CD4-positive, alpha-beta T cell treated with Interleukin-4 for 1 hour (primary cell): ENCODE measurements around the gene CEACAM21.

Experiments
- DNase-seq, 2 donors: peaks; one replicate each; pipeline ENCODE4 v3.0.0-alpha.2; 2020 to 2022

CEACAM21 gene

GRCh38 chr19:41587101-41587837 lies 11.3 kb downstream of the CEACAM21 start:
- DNase-seq, result no peak

- no peak for DNase-seq
These were observed 11.9 kb downstream of the CEACAM21 start for GRCh38 chr19:41587838-41588210.

- no peak for DNase-seq
These were observed 12.7 kb downstream of the CEACAM21 start for GRCh38 chr19:41588497-41589209.

GRCh38 chr19:41589371-41589770 lies 13.4 kb downstream of the CEACAM21 start:
- DNase-seq, result no peak

GRCh38 chr19:41590936-41591335 lies 15.0 kb downstream of the CEACAM21 start:
- no peak for DNase-seq

- no peak for DNase-seq
These were observed 16.1 kb downstream of the CEACAM21 start for GRCh38 chr19:41591951-41592562.

GRCh38 chr19:41595258-41595889 lies 19.4 kb downstream of the CEACAM21 start:
- DNase-seq, result peak; percentile 76 to 85

GRCh38 chr19:41595890-41596280 lies 19.9 kb downstream of the CEACAM21 start:
- DNase-seq, result no peak

- peak; percentile 81 to 82 for DNase-seq
These were observed 21.7 kb downstream of the CEACAM21 start for GRCh38 chr19:41597600-41598041.

GRCh38 chr19:41599175-41599966 lies 23.4 kb downstream of the CEACAM21 start:
- no peak for DNase-seq

- no peak for DNase-seq
These were observed 25.8 kb downstream of the CEACAM21 start for GRCh38 chr19:41601771-41602170.

- no peak for DNase-seq
These were observed 28.9 kb downstream of the CEACAM21 start for GRCh38 chr19:41604831-41605230.

GRCh38 chr19:41606215-41606837 lies 30.4 kb downstream of the CEACAM21 start:
- no peak for DNase-seq

- no peak for DNase-seq
These were observed 31.7 kb downstream of the CEACAM21 start for GRCh38 chr19:41607668-41608067.

- no peak for DNase-seq
These were observed 34.8 kb downstream of the CEACAM21 start for GRCh38 chr19:41610789-41611188.

- DNase-seq, result no peak
These were observed 36.5 kb downstream of the CEACAM21 start for GRCh38 chr19:41612483-41612882.

- DNase-seq, result no peak
These were observed 39.2 kb downstream of the CEACAM21 start for GRCh38 chr19:41615207-41615606.

GRCh38 chr19:41616792-41617621 lies 41.0 kb downstream of the CEACAM21 start:
- DNase-seq, result no peak

- DNase-seq, result no peak
These were observed 42.2 kb downstream of the CEACAM21 start for GRCh38 chr19:41617941-41618730.

- no peak for DNase-seq
These were observed 43.1 kb downstream of the CEACAM21 start for GRCh38 chr19:41619018-41619556.
